MCF 10A (cell line): Measurements from ENCODE around the gene RND3. TPM values are rescaled to one million over a fixed set of nuclear protein-coding genes. Genes with fewer than 3 reads are reported as not detected.
A peak's percentile ranks its signal among the peaks of the same experiment; 100 is the strongest.

Experiments used
- BruUV-seq: library from RNA; stranded (reverse); fragments of 400-500 nt; replicated peaks from 2 replicates; lab custom pipeline; 2021; lab: Mats Ljungman, UMichigan
- CTCF ChIA-PET: fragments of 300-600 bp; sonication (Branson Sonifier 250); formaldehyde crosslinking; extraction: SDS; loops from one replicate; lab custom pipeline; 2021; ENCODE audit warnings: antibody characterized with exemption, inconsistent platforms; lab: Yijun Ruan, JAX
- POLR2A ChIA-PET: fragments of 300-600, 350-650 bp; sonication (Branson Sonifier 250); formaldehyde crosslinking; extraction: SDS; loops from one replicate; lab custom pipeline; 2020; ENCODE audit warnings: antibody characterized with exemption, inconsistent platforms; lab: Yijun Ruan, JAX
- DNase-seq: peaks from one replicate; pipeline ENCODE4 v3.0.0-alpha.2; 2018; ENCODE audit not compliant: unreplicated experiment
- H3K27ac Mint-ChIP-seq: one replicate; pipeline ENCODE4 v1.8.0; 2022; ENCODE audit warnings: mild to moderate bottlenecking, low read depth, mixed read lengths; ENCODE audit not compliant: unreplicated experiment
- H3K27me3 Mint-ChIP-seq: one replicate; pipeline ENCODE4 v1.8.0; 2022; ENCODE audit warnings: mixed read lengths; ENCODE audit not compliant: insufficient read depth, unreplicated experiment
- H3K36me3 Mint-ChIP-seq: one replicate; pipeline ENCODE4 v1.8.0; 2022; ENCODE audit warnings: mild to moderate bottlenecking, moderate library complexity, mixed read lengths; ENCODE audit not compliant: insufficient read depth, unreplicated experiment
- H3K4me1 Mint-ChIP-seq: one replicate; pipeline ENCODE4 v1.8.0; 2022; ENCODE audit warnings: mixed read lengths; ENCODE audit not compliant: insufficient read depth, unreplicated experiment
- H3K4me3 Mint-ChIP-seq: one replicate; pipeline ENCODE4 v1.8.0; 2022; ENCODE audit warnings: mild to moderate bottlenecking, moderate library complexity, mixed read lengths; ENCODE audit not compliant: unreplicated experiment
- H3K9me3 Mint-ChIP-seq: one replicate; pipeline ENCODE4 v1.8.0; 2022; ENCODE audit warnings: mixed read lengths; ENCODE audit not compliant: unreplicated experiment
- intact Hi-C: fragments of 100-400 bp; cut with micrococcal nuclease; formaldehyde crosslinking; loops from 2 replicates; pipeline ENCODE4 v1.14.1; 2022
- total RNA-seq: library from RNA; stranded (reverse); gene quantifications from 2 replicates; pipeline ENCODE4 v1.2.3, GENCODE V29; 2022
- TF ChIP-seq, protein P1 (sequence below): fragments of 200-600 bp; IDR thresholded peaks from one replicate; pipeline ENCODE4 v1.8.0; 2022; ENCODE audit warnings: antibody characterized with exemption, mild to moderate bottlenecking; ENCODE audit not compliant: unreplicated experiment

RND3 gene
- total RNA-seq, 1 experiment from 2014 or later = 158 TPM

DNA sequence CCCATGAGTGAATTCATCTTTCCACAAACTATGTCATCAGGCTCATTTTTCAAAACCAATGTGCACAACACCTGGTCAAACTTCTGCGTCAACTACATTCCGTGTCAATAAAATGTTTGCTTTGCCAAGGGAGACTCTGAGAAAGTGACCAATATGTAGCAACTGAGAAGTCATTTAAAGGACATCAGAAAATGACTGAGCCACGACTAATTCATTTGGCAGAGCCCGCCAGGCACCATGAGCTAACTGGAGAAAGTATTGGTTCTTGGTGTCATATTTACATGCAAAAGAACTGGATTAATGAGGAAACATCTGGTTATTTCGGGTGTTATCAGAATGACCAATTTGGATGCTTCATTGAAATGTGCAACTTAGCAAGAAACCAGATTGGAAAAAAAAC lies 7.2 kb downstream of the RND3 start:
- intact Hi-C loops = loop anchor here (10.0 kb wide), 1 partner anchor 205 kb away; no protein-coding TSS in a partner anchor
- DNase-seq = peak; percentile 78
- BruUV-seq = no TSS peak
- H3K4me3 Mint-ChIP-seq = peak overlapping the region; percentile 67
- CTCF ChIA-PET = interaction anchor here (0.9 to 1.5 kb wide), 5 partner anchors 108 to 759 kb away, joined by 3 to 8 read pairs (median 3); no protein-coding TSS in a partner anchor
- no peaks in the 10 kb centered on the region for H3K27me3 Mint-ChIP-seq
- peak overlapping the region; percentile 97 for H3K27ac Mint-ChIP-seq
- H3K4me1 Mint-ChIP-seq = peaks cover 73% of the 10 kb centered on the region
- TF ChIP-seq, protein P1, sequence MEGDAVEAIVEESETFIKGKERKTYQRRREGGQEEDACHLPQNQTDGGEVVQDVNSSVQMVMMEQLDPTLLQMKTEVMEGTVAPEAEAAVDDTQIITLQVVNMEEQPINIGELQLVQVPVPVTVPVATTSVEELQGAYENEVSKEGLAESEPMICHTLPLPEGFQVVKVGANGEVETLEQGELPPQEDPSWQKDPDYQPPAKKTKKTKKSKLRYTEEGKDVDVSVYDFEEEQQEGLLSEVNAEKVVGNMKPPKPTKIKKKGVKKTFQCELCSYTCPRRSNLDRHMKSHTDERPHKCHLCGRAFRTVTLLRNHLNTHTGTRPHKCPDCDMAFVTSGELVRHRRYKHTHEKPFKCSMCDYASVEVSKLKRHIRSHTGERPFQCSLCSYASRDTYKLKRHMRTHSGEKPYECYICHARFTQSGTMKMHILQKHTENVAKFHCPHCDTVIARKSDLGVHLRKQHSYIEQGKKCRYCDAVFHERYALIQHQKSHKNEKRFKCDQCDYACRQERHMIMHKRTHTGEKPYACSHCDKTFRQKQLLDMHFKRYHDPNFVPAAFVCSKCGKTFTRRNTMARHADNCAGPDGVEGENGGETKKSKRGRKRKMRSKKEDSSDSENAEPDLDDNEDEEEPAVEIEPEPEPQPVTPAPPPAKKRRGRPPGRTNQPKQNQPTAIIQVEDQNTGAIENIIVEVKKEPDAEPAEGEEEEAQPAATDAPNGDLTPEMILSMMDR = no peak
- POLR2A ChIA-PET = interaction anchor here (0.6 to 9.4 kb wide), 22 partner anchors 11 to 894 kb away, joined by 3 to 106 read pairs (median 6); partner anchors contain the start of gene MMADHC
- H3K36me3 Mint-ChIP-seq = peaks cover 61% of the 10 kb centered on the region
- no peaks in the 10 kb centered on the region for H3K9me3 Mint-ChIP-seq

DNA sequence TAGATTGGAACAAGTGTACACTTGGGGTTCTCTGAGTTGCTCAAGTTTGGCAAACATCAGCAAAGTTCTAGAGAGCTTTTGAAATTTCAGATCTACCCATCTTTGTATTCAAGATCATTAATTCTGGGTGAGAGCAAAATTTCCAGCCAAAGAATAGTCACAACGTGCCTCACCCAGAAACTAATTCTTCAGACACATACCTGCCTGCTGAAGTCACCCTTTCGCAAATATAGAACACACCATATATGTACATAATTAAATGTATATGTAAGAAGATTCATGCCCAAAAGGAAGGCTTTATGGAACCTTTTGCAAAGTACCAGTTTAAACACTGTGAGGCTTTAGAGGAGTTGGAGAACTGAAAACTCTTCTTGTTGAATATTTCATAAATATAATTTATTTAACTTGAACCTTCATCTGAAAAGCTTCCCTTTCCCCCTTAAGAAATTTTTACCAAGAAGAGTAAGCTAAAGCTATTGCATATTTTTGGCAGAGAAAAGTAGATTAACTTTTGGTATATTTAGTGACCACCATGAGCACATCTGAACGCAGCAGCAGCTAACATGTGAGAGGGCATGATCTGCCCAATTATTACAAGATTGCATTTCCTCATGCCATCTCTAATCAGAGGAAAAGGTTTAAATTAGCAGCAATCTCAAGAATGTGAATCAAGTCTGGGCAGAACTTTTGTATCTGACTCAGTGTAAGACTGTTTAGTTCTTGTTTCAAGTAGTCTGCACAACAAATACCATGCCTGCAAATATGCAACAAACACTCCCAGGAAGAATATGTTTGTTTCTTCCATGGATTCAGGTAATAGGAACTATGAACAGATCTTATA lies 8.2 kb downstream of the RND3 start:
- DNase-seq = peak; percentile 86
- H3K4me3 Mint-ChIP-seq = peak overlapping the region; percentile 67
- peaks cover 63% of the 10 kb centered on the region for H3K36me3 Mint-ChIP-seq
- peaks cover 82% of the 10 kb centered on the region for H3K4me1 Mint-ChIP-seq
- ChIA-PET POLR2A (interaction anchor here (0.5 to 9.4 kb wide), 36 partner anchors 7 to 893 kb away, joined by 3 to 106 read pairs (median 4); partner anchors contain the start of gene MMADHC), CTCF (interaction anchor here (0.9 to 1.5 kb wide), 6 partner anchors 107 to 760 kb away, joined by 3 to 8 read pairs (median 4); no protein-coding TSS in a partner anchor)
- intact Hi-C loops = loop anchor here (5.0 kb wide), 1 partner anchor 487 kb away; no protein-coding TSS in a partner anchor
- TF ChIP-seq, protein P1 = no peak
- H3K27me3 Mint-ChIP-seq = no peaks in the 10 kb centered on the region
- BruUV-seq = no TSS peak
- no peaks in the 10 kb centered on the region for H3K9me3 Mint-ChIP-seq
- peak overlapping the region; percentile 97 for H3K27ac Mint-ChIP-seq

DNA sequence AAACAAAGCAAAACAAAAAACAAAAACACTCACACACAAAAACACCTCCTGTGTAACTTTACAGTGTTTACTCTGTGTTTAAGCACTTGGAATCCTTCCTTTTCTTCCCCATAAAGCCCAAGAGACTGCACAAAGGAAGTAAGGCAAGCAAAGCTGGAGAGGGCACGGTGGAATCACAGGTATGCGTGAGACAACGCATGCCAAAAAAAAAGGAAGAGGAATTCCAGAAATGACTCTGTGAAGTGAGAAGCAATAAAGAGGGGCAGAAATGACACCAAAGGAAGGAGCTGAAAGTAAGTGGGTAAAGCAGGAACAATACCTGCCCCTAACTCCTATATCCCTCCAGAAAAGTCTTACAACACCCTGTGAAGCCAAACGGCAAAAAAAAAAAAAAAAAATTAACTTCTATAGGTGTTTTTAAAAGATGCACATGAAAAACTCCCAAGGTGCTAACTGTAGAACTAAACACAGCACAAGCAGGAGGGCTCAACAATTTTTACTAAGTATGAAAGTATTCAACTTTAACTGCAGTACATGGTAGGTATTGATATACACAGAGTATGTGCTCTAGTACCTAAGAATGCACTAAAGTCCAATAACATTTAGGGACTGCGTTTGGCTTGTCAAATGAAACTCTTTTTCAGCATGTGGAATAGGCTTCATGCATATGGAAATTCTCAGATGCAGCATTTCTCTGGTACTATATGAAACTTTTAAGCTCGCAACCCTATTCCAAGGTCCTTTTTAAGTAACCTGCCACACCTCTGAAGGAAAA lies 9.1 kb downstream of the RND3 start:
- TF ChIP-seq, protein P1 = no peak
- ChIA-PET POLR2A (interaction anchor here (0.6 to 9.4 kb wide), 24 partner anchors 8 to 1328 kb away, joined by 3 to 106 read pairs (median 5); partner anchors contain the start of gene MMADHC), CTCF (interaction anchor here (0.6 to 1.8 kb wide), 5 partner anchors 10 to 678 kb away, joined by 3 to 7 read pairs (median 3); no protein-coding TSS in a partner anchor)
- Mint-ChIP-seq H3K4me3 (peak overlapping the region; percentile 67), H3K36me3 (peaks cover 66% of the 10 kb centered on the region), H3K27ac (peak overlapping the region; percentile 97), H3K4me1 (peaks cover 90% of the 10 kb centered on the region), H3K9me3 (no peaks in the 10 kb centered on the region), H3K27me3 (no peaks in the 10 kb centered on the region)
- intact Hi-C loops = loop anchor here (5.0 kb wide), 1 partner anchor 486 kb away; no protein-coding TSS in a partner anchor
- BruUV-seq = no TSS peak
- peak; percentile 60 for DNase-seq
